GM12873 (cell line): ENCODE data around the gene FGA.

Source experiments
- CTCF ChIP-seq: IDR thresholded peaks from 2 replicates; pipeline ENCODE4 v1.5.1; 2012; ENCODE audit warnings: low read depth, mild to moderate bottlenecking, moderate library complexity, low read length, control low read depth; ENCODE audit not compliant: insufficient read depth; ENCODE audit errors: missing control alignments

FGA gene

GRCh38 chr4:154573190-154573870 is 17.2 kb downstream of the FGA start:
- no peak for TF ChIP-seq CTCF

DNA sequence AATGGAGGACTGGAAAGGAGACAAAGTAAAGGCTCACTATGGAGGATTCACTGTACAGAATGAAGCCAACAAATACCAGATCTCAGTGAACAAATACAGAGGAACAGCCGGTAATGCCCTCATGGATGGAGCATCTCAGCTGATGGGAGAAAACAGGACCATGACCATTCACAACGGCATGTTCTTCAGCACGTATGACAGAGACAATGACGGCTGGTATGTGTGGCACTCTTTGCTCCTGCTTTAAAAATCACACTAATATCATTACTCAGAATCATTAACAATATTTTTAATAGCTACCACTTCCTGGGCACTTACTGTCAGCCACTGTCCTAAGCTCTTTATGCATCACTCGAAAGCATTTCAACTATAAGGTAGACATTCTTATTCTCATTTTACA is 21.0 kb downstream of the FGA start:
- TF ChIP-seq CTCF, result no peak

GRCh38 chr4:154569028-154569427 is 21.5 kb downstream of the FGA start:
- TF ChIP-seq CTCF, result no peak

GRCh38 chr4:154566639-154567204 is 23.8 kb downstream of the FGA start:
- no peak for TF ChIP-seq CTCF

DNA sequence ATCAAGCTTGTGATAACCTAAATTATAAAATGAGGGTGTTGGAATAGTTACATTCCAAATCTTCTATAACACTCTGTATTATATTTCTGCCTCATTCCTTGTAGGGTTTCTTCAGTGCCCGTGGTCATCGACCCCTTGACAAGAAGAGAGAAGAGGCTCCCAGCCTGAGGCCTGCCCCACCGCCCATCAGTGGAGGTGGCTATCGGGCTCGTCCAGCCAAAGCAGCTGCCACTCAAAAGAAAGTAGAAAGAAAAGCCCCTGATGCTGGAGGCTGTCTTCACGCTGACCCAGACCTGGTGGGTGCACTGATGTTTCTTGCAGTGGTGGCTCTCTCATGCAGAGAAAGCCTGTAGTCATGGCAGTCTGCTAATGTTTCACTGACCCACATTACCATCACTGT is 24.8 kb downstream of the FGA start:
- no peak for TF ChIP-seq CTCF

DNA sequence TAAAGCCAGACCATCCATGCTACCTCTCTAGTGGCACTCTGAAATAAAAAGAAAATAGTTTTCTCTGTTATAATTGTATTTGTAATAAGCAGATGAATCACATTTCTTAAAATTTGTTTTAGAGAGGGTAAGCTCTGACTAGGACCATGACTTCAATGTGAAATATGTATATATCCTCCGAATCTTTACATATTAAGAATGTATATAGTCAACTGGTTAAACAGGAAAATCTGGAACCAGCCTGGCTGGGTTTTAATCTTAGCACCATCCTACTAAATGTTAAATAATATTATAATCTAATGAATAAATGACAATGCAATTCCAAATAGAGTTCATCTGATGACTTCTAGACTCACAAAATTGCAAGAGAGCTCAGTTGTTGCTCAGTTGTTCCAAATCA is 26.2 kb downstream of the FGA start:
- no peak for TF ChIP-seq CTCF

DNA sequence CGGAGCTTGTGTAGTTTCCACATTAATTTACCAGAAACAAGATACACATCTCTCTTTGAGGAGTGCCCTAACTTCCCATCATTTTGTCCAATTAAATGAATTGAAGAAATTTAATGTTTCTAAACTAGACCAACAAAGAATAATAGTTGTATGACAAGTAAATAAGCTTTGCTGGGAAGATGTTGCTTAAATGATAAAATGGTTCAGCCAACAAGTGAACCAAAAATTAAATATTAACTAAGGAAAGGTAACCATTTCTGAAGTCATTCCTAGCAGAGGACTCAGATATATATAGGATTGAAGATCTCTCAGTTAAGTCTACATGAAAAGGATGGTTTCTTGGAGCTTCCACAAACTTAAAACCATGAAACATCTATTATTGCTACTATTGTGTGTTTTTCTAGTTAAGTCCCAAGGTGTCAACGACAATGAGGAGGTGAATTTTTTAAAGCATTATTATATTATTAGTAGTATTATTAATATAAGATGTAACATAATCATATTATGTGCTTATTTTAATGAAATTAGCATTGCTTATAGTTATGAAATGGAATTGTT is 27.8 kb downstream of the FGA start, which contains the start of gene FGB:
TSS of gene FGB (plus strand) at position 315 of the 558 bp plus-strand sequence. CDS start at position 323, 8 bp downstream.
- TF ChIP-seq CTCF, result no peak
